ENCODE data around the gene OPTC. TPM values are rescaled to one million over a fixed set of nuclear protein-coding genes. Genes with fewer than 3 reads are reported as not detected.

The OPTC gene
- total RNA-seq, 1 experiment from 2014 or later = not detected

DNA sequence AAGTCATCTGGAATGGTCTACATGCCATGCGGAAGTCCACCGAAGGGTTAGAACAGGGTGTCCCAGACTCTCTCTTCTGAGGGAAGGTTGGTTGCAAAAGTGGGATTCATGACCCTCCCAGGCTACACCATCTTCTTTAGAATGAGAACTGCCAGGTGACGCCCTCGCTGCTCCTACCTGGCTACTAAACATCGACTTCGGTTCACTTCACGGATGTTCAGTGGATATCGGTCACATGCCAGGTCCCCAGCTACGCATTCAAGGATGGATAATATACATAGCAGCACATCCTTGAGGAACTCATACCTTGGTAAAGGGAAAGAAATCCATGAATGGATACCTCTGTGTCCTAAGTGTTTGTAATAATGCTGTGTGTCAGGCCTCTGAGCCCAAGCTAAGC, 3.3 kb upstream of the OPTC start:
- Histone ChIP-seq H3K27ac (ENCODE audit: low read depth, low read length) (no peak overlapping the region), H4K20me1 (ENCODE audit: insufficient read depth) (no peaks in the 10 kb centered on the region), H3K9me3 (ENCODE audit: control insufficient read depth in 1 of 2, insufficient read depth in 1 of 2, low read depth in 1 of 2, low read length in 2 of 2) (no peaks in the 10 kb centered on the region), H3K36me3 (ENCODE audit: control insufficient read depth in 1 of 2, insufficient read depth in 2 of 2, low read length in 2 of 2) (no peaks in the 10 kb centered on the region), H3K79me2 (ENCODE audit: insufficient read depth, low read length) (no peaks in the 10 kb centered on the region), H3K4me1 (ENCODE audit: control insufficient read depth in 1 of 2, insufficient read depth in 2 of 2, low read length in 2 of 2) (peaks cover 4 to 12% of the 10 kb centered on the region in 2 experiments; a peak in 2 of 4 replicates), H3K9ac (ENCODE audit: low read length) (no peak overlapping the region), H3K4me3 (replicated peaks in 1 of 2; ENCODE audit: low read depth in 1 of 2, low read length in 2 of 2) (no peak overlapping the region), H3K27me3 (ENCODE audit: insufficient read depth, low read length) (no peaks in the 10 kb centered on the region), H2AFZ (ENCODE audit: low read depth, low read length, poor library complexity, severe bottlenecking) (no peak overlapping the region), H3K4me2 (ENCODE audit: low read length) (no peak overlapping the region), H3K9me2 (ENCODE audit: insufficient read depth) (no peaks in the 10 kb centered on the region)
- ATAC-seq = no peak
- no peak for TF ChIP-seq RAD21 (IDR thresholded peaks at IDR 0.05; ENCODE audit: low read depth)
- no peak for TF ChIP-seq TCF7L2 (IDR thresholded peaks at IDR 0.05; ENCODE audit: borderline replicate concordance, extremely low read depth, insufficient read depth, insufficient read length)
- TF ChIP-seq, protein P1, sequence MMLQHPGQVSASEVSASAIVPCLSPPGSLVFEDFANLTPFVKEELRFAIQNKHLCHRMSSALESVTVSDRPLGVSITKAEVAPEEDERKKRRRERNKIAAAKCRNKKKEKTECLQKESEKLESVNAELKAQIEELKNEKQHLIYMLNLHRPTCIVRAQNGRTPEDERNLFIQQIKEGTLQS (IDR thresholded peaks at IDR 0.05) = no peak
- ChIA-PET CTCF (interaction anchor here (0.6 to 1.0 kb wide), 2 partner anchors 14 to 150 kb away, joined by 3 to 4 read pairs; no protein-coding TSS in a partner anchor), RAD21 (ENCODE audit: low non-redundant PET in 1 of 2, low total read pairs in 2 of 2, uncharacterized antibody in 2 of 2, unreplicated experiment in 2 of 2) (no interaction called here), POLR2A (no interaction called here)
- BruUV-seq (replicated peaks) = no TSS peak
- no peak for DNase-seq (ENCODE audit: low read depth, low spot score)
- intact Hi-C loops (cut with micrococcal nuclease) = no loop called here

DNA sequence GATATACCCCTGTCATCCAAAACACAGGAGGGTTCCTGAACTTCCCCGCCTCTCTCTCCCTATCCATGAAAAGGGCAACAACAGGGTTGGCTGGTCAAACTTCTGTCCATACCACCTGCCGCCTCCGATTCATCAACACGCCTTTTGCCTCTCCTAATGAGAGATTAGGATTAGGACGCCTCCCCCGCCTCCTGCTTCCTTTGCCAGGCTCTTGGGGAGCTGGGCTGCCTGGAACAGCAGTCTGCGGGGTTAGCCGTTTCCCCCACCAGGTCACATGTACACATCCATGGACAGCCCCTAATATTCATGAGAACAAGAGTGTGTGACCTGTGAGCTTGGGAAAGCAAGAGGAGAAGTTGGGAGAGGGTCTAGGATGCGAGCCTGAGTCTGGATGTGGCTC, 2.3 kb upstream of the OPTC start:
- DNase-seq (ENCODE audit: low read depth, low spot score) = no peak
- Histone ChIP-seq H3K4me3 (replicated peaks in 1 of 2; ENCODE audit: low read depth in 1 of 2, low read length in 2 of 2) (no peak overlapping the region), H3K36me3 (ENCODE audit: control insufficient read depth in 1 of 2, insufficient read depth in 2 of 2, low read length in 2 of 2) (no peaks in the 10 kb centered on the region), H3K27ac (ENCODE audit: low read depth, low read length) (no peak overlapping the region), H3K4me2 (ENCODE audit: low read length) (no peak overlapping the region), H4K20me1 (ENCODE audit: insufficient read depth) (no peaks in the 10 kb centered on the region), H3K27me3 (ENCODE audit: insufficient read depth, low read length) (no peaks in the 10 kb centered on the region), H3K9ac (ENCODE audit: low read length) (no peak overlapping the region), H2AFZ (ENCODE audit: low read depth, low read length, poor library complexity, severe bottlenecking) (no peak overlapping the region), H3K4me1 (ENCODE audit: control insufficient read depth in 1 of 2, insufficient read depth in 2 of 2, low read length in 2 of 2) (peaks cover 4 to 12% of the 10 kb centered on the region in 2 experiments; a peak in 2 of 4 replicates), H3K9me3 (ENCODE audit: control insufficient read depth in 1 of 2, insufficient read depth in 1 of 2, low read depth in 1 of 2, low read length in 2 of 2) (no peaks in the 10 kb centered on the region), H3K79me2 (ENCODE audit: insufficient read depth, low read length) (no peaks in the 10 kb centered on the region), H3K9me2 (ENCODE audit: insufficient read depth) (no peaks in the 10 kb centered on the region)
- ATAC-seq = no peak
- CTCF ChIA-PET = no interaction called here
- intact Hi-C loops (cut with micrococcal nuclease) = no loop called here
- RAD21 ChIA-PET (ENCODE audit: low non-redundant PET in 1 of 2, low total read pairs in 2 of 2, uncharacterized antibody in 2 of 2, unreplicated experiment in 2 of 2) = no interaction called here
- no TSS peak for BruUV-seq (replicated peaks)
- POLR2A ChIA-PET = no interaction called here
- TF ChIP-seq SRF (IDR thresholded peaks at IDR 0.05; ENCODE audit: low read depth) = no peak
- TF ChIP-seq JUND (IDR thresholded peaks at IDR 0.05) = no peak
- TF ChIP-seq, protein P2, sequence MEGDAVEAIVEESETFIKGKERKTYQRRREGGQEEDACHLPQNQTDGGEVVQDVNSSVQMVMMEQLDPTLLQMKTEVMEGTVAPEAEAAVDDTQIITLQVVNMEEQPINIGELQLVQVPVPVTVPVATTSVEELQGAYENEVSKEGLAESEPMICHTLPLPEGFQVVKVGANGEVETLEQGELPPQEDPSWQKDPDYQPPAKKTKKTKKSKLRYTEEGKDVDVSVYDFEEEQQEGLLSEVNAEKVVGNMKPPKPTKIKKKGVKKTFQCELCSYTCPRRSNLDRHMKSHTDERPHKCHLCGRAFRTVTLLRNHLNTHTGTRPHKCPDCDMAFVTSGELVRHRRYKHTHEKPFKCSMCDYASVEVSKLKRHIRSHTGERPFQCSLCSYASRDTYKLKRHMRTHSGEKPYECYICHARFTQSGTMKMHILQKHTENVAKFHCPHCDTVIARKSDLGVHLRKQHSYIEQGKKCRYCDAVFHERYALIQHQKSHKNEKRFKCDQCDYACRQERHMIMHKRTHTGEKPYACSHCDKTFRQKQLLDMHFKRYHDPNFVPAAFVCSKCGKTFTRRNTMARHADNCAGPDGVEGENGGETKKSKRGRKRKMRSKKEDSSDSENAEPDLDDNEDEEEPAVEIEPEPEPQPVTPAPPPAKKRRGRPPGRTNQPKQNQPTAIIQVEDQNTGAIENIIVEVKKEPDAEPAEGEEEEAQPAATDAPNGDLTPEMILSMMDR (IDR thresholded peaks at IDR 0.05 in 2 of 3, conservative IDR thresholded peaks at IDR 0.05 in 1 of 3; ENCODE audit: borderline replicate concordance in 1 of 3, insufficient read depth in 1 of 3, low read depth in 2 of 3, low read length in 2 of 3) = no peak
